ENCODE results near the gene ZNF12.
A peak's percentile ranks its signal among the peaks of the same experiment; 100 is the strongest.

The ZNF12 gene

DNA sequence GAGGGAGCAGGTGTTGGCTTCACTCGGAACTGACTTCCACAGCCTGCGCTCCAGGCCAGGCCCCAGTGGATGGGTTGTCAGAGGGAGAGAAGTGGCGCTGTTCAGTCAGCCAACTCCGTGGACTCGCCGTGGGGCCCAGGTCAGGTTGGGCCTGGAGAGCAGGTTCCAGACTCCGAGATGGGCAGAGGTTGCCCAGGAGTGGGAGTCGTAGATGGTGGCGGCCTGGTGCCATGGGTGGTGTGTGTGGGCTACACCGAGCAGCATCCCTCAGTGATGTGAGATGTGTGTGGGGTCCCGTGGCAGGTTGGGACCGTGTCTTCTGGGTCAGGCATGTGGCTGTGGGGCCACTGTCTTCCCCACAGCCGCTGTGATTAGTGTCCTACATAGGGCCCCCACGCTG is 59.2 kb downstream of the ZNF12 start:
- DNase-seq (ENCODE audit: low read depth in 2 of 2) = no peak

DNA sequence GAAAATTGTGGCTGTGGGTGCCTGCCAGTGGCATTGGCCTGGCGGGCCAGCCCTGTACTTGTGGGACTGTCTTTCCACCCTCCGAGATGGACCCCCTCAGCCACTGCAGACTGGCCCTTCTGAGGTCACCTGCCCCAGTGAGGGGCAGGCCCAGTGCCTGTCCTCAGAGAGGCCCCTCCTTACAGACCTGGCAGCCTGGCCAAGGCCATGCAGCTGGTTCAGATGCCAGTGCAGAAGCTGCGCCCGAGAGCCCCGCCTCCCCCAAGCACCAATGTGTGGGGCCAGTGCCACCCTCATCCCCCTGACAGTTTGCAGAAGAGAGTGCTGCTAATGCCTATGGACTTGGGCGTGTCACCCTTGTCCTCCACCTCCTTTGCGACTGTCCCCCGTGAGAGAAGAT is 59.7 kb downstream of the ZNF12 start:
- no peak for DNase-seq (ENCODE audit: low read depth in 2 of 2)

DNA sequence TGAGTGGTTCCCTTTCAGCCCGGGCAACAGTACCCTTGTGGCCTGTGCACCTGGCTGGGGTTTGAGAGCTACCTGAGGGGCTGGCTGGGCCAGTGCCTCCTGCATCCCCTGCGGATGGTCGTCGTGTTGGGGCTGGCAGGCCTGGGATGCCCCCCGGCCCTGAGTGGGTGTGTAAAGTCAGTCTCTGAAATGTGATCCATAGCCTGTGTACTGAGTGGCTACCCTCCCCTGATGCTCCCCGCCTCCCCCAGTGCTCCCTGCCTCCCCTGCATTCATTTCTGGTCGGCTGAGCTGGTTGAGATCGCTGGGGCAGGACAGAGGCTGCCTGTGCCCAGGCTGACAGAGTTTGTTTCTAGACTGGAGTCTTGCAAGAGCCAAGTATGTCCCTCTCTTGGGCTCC is 60.3 kb downstream of the ZNF12 start:
- DNase-seq (ENCODE audit: low read depth in 2 of 2) = no peak

DNA sequence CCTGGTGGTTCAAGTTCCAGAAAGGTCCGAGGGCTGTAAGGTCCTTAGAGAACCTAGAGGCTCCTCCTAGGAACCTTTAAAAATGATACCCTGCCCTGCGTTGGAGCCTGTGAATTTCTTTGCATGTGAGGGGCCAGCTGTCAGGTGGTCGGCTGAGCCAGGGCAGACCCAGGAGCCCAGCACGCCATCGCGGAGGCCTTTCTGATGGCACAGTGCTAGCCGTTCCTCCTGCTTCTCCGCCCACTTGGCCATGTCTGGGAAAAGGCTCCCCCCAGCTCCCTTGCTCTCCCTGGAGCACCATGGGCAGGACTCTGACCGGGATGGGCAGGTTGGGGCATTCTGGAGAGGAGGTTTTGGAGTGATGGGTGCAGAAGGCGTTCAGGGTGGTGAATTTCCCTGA is 62.0 kb downstream of the ZNF12 start:
- no peak for DNase-seq (ENCODE audit: low read depth in 2 of 2)

DNA sequence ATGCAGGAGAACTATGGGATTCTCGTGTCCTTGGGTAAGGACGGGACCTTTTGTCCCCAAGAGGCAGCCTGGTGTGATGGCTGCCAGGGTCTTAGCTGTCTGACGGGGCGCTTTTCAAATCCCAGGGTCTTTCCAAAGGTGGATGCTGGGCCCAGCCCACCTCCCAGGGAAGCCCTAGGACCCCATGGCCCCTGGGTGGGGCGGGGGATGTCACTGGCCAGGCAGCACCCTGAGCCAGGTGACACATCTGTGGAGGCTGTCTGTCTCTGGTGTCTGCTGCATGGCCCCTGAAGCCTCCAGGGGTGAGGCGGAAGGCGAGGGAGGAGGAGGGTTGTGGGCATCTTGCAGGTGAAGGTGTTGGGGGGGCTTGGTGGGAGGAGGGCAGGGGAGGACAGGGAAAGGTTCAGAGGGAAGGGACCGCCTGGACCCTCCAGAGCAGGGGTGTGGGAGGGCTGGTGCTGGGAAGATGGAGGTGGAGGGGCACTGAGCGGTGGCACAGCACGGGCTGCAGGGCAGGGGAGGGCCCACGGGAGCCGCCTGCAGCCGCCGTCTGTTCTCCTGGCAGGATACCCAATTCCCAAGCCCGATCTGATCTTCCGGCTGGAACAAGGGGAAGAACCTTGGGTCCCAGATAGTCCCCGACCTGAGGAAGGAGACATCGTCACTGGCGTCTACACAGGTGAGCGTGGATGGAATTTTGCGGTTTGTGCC is 62.7 kb downstream of the ZNF12 start:
- no peak for DNase-seq (ENCODE audit: low read depth in 2 of 2)

DNA sequence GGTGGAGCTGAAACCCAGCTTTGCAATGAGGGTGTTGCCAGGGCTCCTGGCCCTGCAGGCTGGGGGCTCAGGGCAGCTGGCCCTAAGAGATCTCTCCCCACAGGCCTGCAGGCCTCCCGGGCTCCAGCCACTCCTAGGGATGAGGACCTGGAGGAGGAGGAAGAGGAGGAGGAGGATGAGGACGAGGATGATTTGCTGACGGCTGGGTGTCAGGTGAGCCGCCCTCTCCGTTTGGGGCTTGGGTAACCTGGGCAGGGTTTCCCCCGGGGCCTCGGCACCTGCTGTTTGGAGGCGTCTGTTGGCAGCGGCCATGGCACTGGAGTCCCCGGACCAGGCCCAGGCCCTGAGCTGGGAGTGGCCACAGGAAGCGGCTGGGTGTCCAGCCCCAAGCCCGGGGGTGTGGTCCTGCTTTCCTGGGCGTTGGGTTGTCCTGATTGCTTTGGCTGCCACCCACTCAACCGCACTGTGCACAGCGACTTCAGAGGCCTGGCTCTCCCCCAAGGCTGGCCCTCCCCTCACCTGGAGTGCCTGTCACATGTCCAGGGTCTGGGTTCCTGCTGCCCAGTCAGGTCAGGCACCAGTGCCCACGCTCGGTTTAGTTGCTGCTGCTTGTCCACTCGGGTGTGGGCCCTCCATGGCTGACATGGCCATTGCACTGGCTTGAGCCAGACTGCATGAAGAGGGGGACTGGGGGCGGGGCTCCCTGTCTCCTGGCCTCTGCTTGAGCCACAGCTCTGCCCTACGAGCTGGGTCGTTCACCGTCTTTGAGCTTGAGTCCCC is 63.7 kb downstream of the ZNF12 start:
- no peak for DNase-seq (ENCODE audit: low read depth in 2 of 2)

DNA sequence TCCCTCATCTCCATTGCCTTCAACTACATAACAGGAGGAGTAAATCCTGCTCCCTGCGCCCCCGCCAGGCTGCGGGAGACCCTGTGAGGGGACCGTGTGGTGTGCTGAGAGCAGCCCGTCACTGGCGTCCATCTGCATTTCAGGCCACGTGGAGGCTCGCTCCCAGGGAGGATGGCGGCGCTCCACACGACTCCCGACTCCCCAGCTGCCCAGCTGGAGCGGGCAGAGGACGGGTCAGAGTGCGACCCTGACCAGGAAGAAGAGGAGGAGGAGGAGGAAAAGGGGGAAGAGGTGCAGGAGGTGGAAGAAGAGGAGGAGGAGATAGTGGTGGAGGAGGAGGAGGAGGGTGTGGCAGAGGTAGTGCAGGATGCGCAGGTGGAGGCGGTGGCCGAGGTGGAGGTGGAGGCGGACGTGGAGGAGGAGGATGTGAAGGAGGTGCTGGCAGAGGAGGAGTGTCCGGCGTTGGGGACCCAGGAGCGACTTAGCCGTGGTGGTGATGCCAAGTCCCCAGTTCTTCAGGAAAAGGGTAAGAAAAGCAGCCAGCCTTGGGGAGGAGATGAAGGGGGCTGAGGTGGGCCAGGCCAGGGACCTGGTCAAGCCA is 64.4 kb downstream of the ZNF12 start:
- no peak for DNase-seq (ENCODE audit: low read depth in 2 of 2)

DNA sequence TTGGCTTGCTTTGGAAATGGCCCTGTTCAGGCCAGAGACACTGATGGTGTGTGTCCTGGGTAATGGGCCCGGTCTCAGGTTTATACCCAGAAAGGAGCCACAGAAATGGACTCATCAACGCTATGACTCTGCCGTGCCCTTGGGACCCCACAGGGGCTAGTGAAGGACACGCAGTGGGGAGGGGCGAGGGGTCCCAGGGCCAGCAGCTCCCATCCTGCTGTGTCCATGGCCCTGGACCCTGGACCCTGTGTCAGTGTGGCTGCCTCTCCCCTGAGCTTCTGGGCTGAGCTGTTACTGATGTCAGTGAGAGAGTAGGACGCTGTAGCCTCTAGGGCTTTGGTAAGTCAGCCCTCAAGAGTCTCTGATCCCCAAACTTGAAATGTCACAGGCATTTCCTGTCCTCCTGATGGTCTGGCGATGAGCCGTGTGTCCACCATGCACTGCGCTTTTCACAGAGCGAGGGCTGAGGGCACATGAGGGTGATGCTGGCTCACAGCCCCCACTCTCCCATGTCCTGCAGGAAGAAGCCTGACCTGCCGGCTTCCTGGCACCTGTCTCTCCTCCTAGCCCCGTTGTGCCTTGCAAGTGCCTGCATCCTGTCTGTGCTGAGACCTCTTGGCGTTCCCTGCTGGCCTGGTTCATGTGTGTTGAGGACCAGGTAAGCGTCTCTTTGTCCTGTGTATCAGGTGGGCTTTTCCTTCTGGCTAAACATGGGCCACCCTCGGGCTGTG is 65.3 kb downstream of the ZNF12 start:
- DNase-seq (ENCODE audit: low read depth in 2 of 2) = no peak

DNA sequence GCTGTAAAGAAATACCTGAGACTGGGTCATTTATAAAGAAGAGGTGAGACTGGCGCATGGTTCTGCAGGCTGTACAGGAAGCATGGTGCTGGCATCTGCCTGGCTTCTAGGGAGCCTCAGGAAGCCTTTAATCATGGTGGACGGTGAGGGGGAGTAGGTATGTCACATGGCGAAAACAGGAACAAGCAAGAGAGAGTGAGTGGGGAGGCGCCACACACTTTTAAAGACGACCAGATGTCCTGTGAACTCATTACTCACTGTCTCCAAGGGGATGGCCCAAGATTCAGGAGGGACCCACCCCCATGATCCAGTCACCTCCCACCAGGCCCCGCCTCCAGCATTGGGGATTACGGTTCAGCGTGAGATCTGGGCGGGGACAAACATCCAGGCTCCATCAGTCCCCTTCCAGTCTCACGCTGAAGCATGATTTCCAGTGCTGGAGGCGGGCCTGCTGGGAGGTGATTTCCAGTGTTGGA is 66.5 kb downstream of the ZNF12 start:
- peak; percentile 28 to 30 for DNase-seq (ENCODE audit: low read depth in 2 of 2)

DNA sequence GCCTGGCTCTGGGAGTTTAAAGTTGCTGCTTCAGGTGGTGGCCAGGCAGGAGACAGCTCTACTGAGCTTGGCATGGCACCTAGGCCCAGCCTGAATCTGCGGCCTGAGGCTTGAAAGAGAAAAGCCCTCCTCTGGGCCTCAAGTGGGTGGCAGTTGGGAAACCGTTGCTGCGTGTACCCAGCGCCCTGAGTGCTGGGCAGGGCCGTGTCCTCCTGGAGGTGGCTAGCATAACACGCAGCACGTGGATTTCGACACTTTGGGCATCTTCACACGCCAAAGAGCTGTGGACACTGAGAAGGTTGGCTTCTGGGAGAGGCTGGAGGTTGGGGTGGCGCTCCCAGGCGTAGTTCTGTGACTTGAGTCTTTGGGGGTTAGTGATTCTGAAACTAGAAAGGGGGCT is 67.1 kb downstream of the ZNF12 start:
- no peak for DNase-seq (ENCODE audit: low read depth in 2 of 2)

DNA sequence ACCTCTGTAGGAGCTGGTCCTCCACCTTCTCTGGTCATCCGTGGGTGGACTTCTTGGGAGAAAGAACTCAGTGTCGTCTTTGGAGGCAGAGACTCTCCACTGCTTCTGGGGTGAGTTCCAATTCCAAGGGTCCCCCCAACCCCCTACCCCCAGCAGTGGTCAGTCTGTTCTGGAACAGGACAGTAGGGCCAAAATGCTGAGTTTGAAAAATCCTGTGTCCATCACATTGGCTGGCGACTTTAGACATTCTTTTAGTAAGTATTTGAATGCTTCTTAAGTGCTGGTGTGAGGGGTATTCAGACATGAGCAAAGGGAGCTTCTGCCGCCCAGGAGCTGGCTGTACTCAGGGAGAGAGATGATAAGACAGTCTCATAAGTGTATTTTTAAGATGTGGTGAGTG is 67.7 kb downstream of the ZNF12 start:
- no peak for DNase-seq (ENCODE audit: low read depth in 2 of 2)
